HepG2 (cell line): ENCODE results near the gene SYNGAP1. TPM values are rescaled to one million over a fixed set of nuclear protein-coding genes. Genes with fewer than 3 reads are reported as not detected.

ENCODE experiments used
- ATAC-seq: fragments of 200-7000 bp; cut with Tn5 transposase; 3 replicates; pipeline ENCODE4 v1.9.1; 2020; ENCODE audit warnings: mild to moderate bottlenecking, moderate library complexity
- BruUV-seq: library from RNA; stranded (reverse); fragments of 400-500 nt; replicated peaks from 2 replicates; lab custom pipeline; 2021; lab: Mats Ljungman, UMichigan
- CTCF ChIA-PET: fragments of 300-600 bp; formaldehyde crosslinking; extraction: SDS; loops from one replicate; lab custom pipeline; 2021; ENCODE audit warnings: low total read pairs, inconsistent platforms, low intra/inter-chr PET ratio; lab: Yijun Ruan, JAX
- POLR2A ChIA-PET: fragments of 350-600 bp; sonication (Branson Sonifier 250); formaldehyde crosslinking; loops from one replicate; lab custom pipeline; 2020; ENCODE audit warnings: antibody characterized with exemption, inconsistent platforms; lab: Yijun Ruan, JAX
- DNase-seq: peaks from one replicate; pipeline ENCODE4 v3.0.0-alpha.2; 2015; ENCODE audit warnings: low spot score
- FAIRE-seq: peaks from 3 replicates; lab custom pipeline; 2011; peaks lifted over from hg19 to GRCh38; lab: Jason Lieb, UNC
- H2AFZ ChIP-seq: one replicate; pipeline ENCODE4 v1.6.1; 2011; ENCODE audit warnings: low read length, inconsistent platforms
- H3K27ac ChIP-seq: fragments of 300-600 bp; 3 replicates; pipeline ENCODE4 v1.8.0; 2011; ENCODE audit warnings: mixed run types, mild to moderate bottlenecking, mixed read lengths, low read length, inconsistent platforms; ENCODE audit not compliant: insufficient read depth; ENCODE audit errors: extremely low read length
- H3K27me3 ChIP-seq, 2 experiments: fragments of 200-600 bp in 1 of 2; 2 replicates in 1 of 2; 3 replicates in 1 of 2; pipeline versions ENCODE4 v1.6.0 to v1.8.0; 2011; ENCODE audit warnings: low read length in 2 of 2, mild to moderate bottlenecking in 2 of 2, moderate library complexity in 2 of 2, inconsistent platforms in 1 of 2; ENCODE audit not compliant: insufficient read depth in 2 of 2, control insufficient read depth in 1 of 2
- H3K36me3 ChIP-seq, 2 experiments: fragments of 200-600 bp in 1 of 2; replicated peaks in 1 of 2; 2 replicates in 1 of 2; 3 replicates in 1 of 2; pipeline versions ENCODE4 v1.5.1 to v1.8.0; 2011; ENCODE audit warnings: low read length in 2 of 2, inconsistent platforms in 1 of 2; ENCODE audit not compliant: insufficient read depth in 2 of 2, control insufficient read depth in 1 of 2
- H3K4me1 ChIP-seq: 2 replicates; pipeline ENCODE4 v1.5.1; 2012; ENCODE audit warnings: low read length, inconsistent platforms; ENCODE audit not compliant: insufficient read depth
- H3K4me2 ChIP-seq: 2 replicates; pipeline ENCODE4 v1.6.0; 2011; ENCODE audit warnings: low read depth, low read length, inconsistent platforms
- H3K4me3 ChIP-seq, 3 experiments: fragments of 200-600 bp in 1 of 3; sonication (generic), shearing (Covaris generic) in 1 of 3; replicated peaks in 1 of 3; 2 replicates each; pipeline ENCODE4 v1.5.1; 2011 to 2016; ENCODE audit warnings: low read length in 3 of 3, inconsistent platforms in 2 of 3, low read depth in 2 of 3, mild to moderate bottlenecking in 2 of 3, control low read depth in 1 of 3, mixed read lengths in 1 of 3; ENCODE audit not compliant: insufficient read depth in 1 of 3
- H3K79me2 ChIP-seq: one replicate; pipeline ENCODE4 v1.6.1; 2011; ENCODE audit warnings: low read length, inconsistent platforms; ENCODE audit not compliant: insufficient read depth
- H3K9ac ChIP-seq: 2 replicates; pipeline ENCODE4 v1.6.0; 2011; ENCODE audit warnings: mild to moderate bottlenecking, low read depth, low read length, inconsistent platforms; ENCODE audit not compliant: insufficient read depth
- H3K9me3 ChIP-seq: 2 replicates; pipeline ENCODE4 v1.5.1; 2012; ENCODE audit warnings: mild to moderate bottlenecking, low read length
- H4K20me1 ChIP-seq: 2 replicates; pipeline ENCODE4 v1.6.0; 2011; ENCODE audit warnings: inconsistent platforms, mild to moderate bottlenecking, low read length, moderate library complexity; ENCODE audit not compliant: insufficient read depth
- AGO2 ChIP-seq: fragments of 200-400 bp; formaldehyde crosslinking; optimal IDR thresholded peaks from 2 replicates; pipeline ENCODE3; 2017; ENCODE audit warnings: mild to moderate bottlenecking, low read depth, low read length, moderate library complexity
- ARNT2 ChIP-seq: sonication (generic); formaldehyde crosslinking; IDR thresholded peaks from 2 replicates; pipeline ENCODE4 v1.8.0; 2022; ENCODE audit warnings: mild to moderate bottlenecking, low read depth, missing genetic modification reagents, moderate library complexity
- CHD2 ChIP-seq: IDR thresholded peaks from 2 replicates; pipeline ENCODE4 v1.6.1; 2011; ENCODE audit warnings: low read depth, low read length, improper control_type of control experiment
- DMTF1 ChIP-seq: sonication (generic); formaldehyde crosslinking; IDR thresholded peaks from 2 replicates; pipeline ENCODE4 v1.4.0; 2020; ENCODE audit warnings: mild to moderate bottlenecking, missing genetic modification reagents
- FOSL2 ChIP-seq: sonication (generic); formaldehyde crosslinking; IDR thresholded peaks from 2 replicates; pipeline ENCODE4 v1.4.0; 2020; ENCODE audit warnings: missing genetic modification reagents
- HNF1A ChIP-seq, 2 experiments: sonication (generic) in 1 of 2; formaldehyde crosslinking in 1 of 2; IDR thresholded peaks; 2 replicates each; pipeline versions ENCODE4 v1.4.0 to v1.6.1; 2016 to 2020; ENCODE audit warnings: borderline replicate concordance in 1 of 2, low read depth in 1 of 2, mild to moderate bottlenecking in 1 of 2, missing genetic modification reagents in 1 of 2
- HNRNPH1 ChIP-seq: fragments of 200-400 bp; formaldehyde crosslinking; optimal IDR thresholded peaks from 2 replicates; pipeline ENCODE3; 2017; ENCODE audit warnings: mild to moderate bottlenecking, low read depth, low read length
- JARID2 ChIP-seq: sonication (generic); formaldehyde crosslinking; IDR thresholded peaks from 2 replicates; pipeline ENCODE4 v1.8.1; 2023; ENCODE audit warnings: missing genetic modification reagents, inconsistent platforms; ENCODE audit not compliant: insufficient replicate concordance
- RBFOX2 ChIP-seq: fragments of 200-400 bp; formaldehyde crosslinking; IDR thresholded peaks from 2 replicates; pipeline ENCODE4 v1.6.1; 2017; ENCODE audit warnings: low read depth, mild to moderate bottlenecking, low read length
- RBM22 ChIP-seq: fragments of 200-400 bp; formaldehyde crosslinking; optimal IDR thresholded peaks from 2 replicates; pipeline ENCODE3; 2017; ENCODE audit warnings: mild to moderate bottlenecking, low read length, moderate library complexity
- TIGD3 ChIP-seq: sonication (generic); formaldehyde crosslinking; IDR thresholded peaks from 2 replicates; pipeline ENCODE4 v1.5.1; 2020; ENCODE audit warnings: mild to moderate bottlenecking, missing genetic modification reagents, borderline replicate concordance
- TRIM24 ChIP-seq: sonication (generic); formaldehyde crosslinking; IDR thresholded peaks from 2 replicates; pipeline ENCODE4 v1.8.0; 2022; ENCODE audit warnings: mild to moderate bottlenecking, missing genetic modification reagents
- ZFP36L1 ChIP-seq: sonication (generic); formaldehyde crosslinking; IDR thresholded peaks from 2 replicates; pipeline ENCODE4 v1.8.0; 2022; ENCODE audit warnings: mild to moderate bottlenecking, missing genetic modification reagents, moderate library complexity
- ZNF329 ChIP-seq: sonication (generic); formaldehyde crosslinking; IDR thresholded peaks from 2 replicates; pipeline ENCODE4 v1.9.0; 2021; ENCODE audit warnings: low read depth, mild to moderate bottlenecking, missing genetic modification reagents
- WGBS: methylation state at CpG from one replicate; pipeline ENCODE4 v1.1.6; 2017; ENCODE audit warnings: low lambda C conversion rate; 5-methylcytosine and 5-hydroxymethylcytosine counted together
- in situ Hi-C: cut with HindIII; loops from 2 replicates; pipeline ENCODE4 v1.10.0; 2017; ENCODE audit warnings: low pct_unique_long_range_greater_than_20kb; ENCODE audit not compliant: extremely low pct_ligation_motif_present
- intact Hi-C: fragments of 100-400 bp; cut with micrococcal nuclease; formaldehyde crosslinking; loops from one replicate; pipeline ENCODE4 v1.10.0; 2022; ENCODE audit not compliant: unreplicated experiment
- polyA plus RNA-seq, 8 experiments: library from polyadenylated mRNA; depleted of rRNA in 3 of 8; stranded (reverse) in 7 of 8; unstranded in 1 of 8; fragments of >200 nt; fragmentation: Illumina TruSeq in 4 of 8; extraction: Trizol in 4 of 8; gene quantifications; 2 replicates each; pipeline versions ENCODE4 v1.2.1 to v1.2.3, GENCODE V29; 2011 to 2016; ENCODE audit warnings: low read depth in 4 of 8, missing spikeins in 1 of 8, mixed read lengths in 1 of 8; ENCODE audit not compliant: insufficient read depth in 1 of 8
- total RNA-seq, 5 experiments: library from RNA; depleted of rRNA; stranded (reverse); fragments of >200 nt; fragmentation: Illumina TruSeq; extraction: Trizol; gene quantifications; 2 replicates each; pipeline ENCODE4 v1.2.3, GENCODE V29; 2016; ENCODE audit warnings: low read depth in 1 of 5

The SYNGAP1 gene
- total and polyA plus RNA-seq, 2 of the 13 experiments (the other 11 are each of a cell fraction or from before 2014, with no cell fraction given) = 0.75 to 1.1 TPM

GRCh38 chr6:33413241-33414120 lies 6.4 kb upstream of the SYNGAP1 start:
- Histone ChIP-seq H3K9ac (no peak overlapping the region), H3K79me2 (peaks cover 26% of the 10 kb centered on the region), H3K4me1 (peaks cover 52% of the 10 kb centered on the region), H3K27me3 (no peaks in the 10 kb centered on the region; a peak in 1 of 5 replicates), H3K36me3 (peaks cover 17 to 32% of the 10 kb centered on the region in 2 experiments), H3K4me2 (no peak overlapping the region), H3K4me3 (no peak overlapping the region), H2AFZ (no peak overlapping the region), H4K20me1 (no peaks in the 10 kb centered on the region), H3K9me3 (no peaks in the 10 kb centered on the region), H3K27ac (no peak overlapping the region)
- ATAC-seq = no peak
- BruUV-seq = no TSS peak
- no peak for FAIRE-seq
- WGBS = 95% methylated on average over 14 of the region's 14 CpGs
- no peak for DNase-seq
- ChIA-PET CTCF (no interaction called here), POLR2A (no interaction called here)
- TF ChIP-seq ZNF329 (CRISPR knock-in tag) (no peak), JARID2 (CRISPR knock-in tag) (no peak), RBM22 (peak; percentile 32), TRIM24 (CRISPR knock-in tag) (no peak), AGO2 (peak; percentile 43), ARNT2 (CRISPR knock-in tag) (no peak), HNRNPH1 (peak; percentile 12), ZFP36L1 (CRISPR knock-in tag) (no peak), FOSL2 (CRISPR knock-in tag) (no peak), TIGD3 (CRISPR knock-in tag) (no peak), HNF1A (IDR thresholded peaks at IDR 0.05; ENCODE audit: low read depth) (no peak), HNF1A (CRISPR knock-in tag; IDR thresholded peaks at IDR 0.05; ENCODE audit: borderline replicate concordance) (no peak), RBFOX2 (peak; percentile 42; the same call in 1 of the 2 replicates), CHD2 (no peak), DMTF1 (no peak)
- intact Hi-C loops (no loop called here), in situ Hi-C loops (loop anchor here (10.0 to 25.0 kb wide), 2 partner anchors 126 to 209 kb away; partner anchors contain the start of genes B3GALT4, HSD17B8, PFDN6 and RGL2)
